ENCODE results near the gene PNO1. TPM values are rescaled to one million over a fixed set of nuclear protein-coding genes. Genes with fewer than 3 reads are reported as not detected.
"Not testable (repeated sequence)": the region's sequence is repeated elsewhere in the genome, so short reads cannot be mapped to it uniquely, and the experiment has no call there.

The PNO1 gene
- polyA plus RNA-seq (ENCODE audit: insufficient read length in 3 of 3): 10 to 100 TPM; 14.3 to 17.0 (median 16.9) TPM

DNA sequence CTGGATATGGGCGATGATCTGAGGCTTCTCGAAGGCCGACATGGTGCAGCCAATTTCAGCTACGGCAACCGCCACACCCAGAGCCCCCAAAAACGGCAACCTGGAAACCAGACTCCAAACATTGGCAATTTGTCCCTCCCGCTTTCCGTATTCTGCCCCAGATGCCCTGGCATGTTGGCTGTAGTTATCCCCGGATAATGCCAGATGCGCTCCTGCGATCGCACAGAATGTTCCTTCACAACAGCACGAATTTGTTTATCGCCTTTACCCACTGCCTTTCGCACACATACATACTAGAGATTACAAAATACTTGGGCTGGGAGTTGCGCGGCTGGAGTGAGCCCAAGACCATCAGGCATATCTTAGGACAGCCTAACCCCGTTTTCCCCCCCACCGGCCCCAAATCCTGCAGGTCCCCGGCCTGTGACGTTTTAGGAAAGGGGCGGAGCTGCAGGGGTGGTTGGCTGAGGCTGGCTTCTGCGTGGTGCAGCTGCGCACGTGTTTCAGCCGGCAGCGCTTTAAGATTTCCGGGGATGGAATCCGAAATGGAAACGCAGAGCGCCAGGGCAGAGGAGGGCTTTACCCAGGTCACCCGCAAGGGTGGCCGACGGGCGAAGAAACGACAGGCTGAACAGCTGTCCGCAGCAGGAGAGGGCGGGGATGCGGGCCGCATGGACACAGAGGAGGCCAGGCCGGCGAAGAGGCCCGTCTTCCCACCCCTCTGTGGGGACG lies at the start of gene PNO1:
Gene PNO1, plus strand, starts transcription at position 487 of the 732 bp plus-strand sequence. Its CDS starts 47 bp downstream, at position 534.
- DNase-seq (ENCODE audit: low read depth in 3 of 3, low spot score in 2 of 3): peak; percentile 95 to 98 (median 96)

DNA sequence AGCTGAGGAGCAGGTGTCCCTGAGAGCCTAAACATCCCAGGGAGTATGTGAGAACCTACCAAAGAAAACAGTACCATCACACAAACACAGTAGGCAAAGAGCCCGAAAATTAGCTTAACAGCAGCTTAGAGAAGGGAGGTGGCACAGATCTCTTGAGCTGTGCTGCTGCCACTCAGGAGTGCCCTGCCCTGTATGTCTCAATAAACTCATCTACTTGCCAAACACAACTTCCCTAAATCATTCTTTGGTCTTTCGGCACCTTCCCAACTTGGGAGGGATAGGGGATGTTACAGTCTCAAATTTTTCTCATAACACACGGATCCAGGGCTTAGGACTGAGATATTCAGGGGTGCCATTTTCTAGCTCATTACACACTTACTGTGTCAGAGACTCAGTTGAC lies 49.6 kb upstream of the PNO1 start:
- no peak for DNase-seq (ENCODE audit: low read depth in 3 of 3, low spot score in 2 of 3)

DNA sequence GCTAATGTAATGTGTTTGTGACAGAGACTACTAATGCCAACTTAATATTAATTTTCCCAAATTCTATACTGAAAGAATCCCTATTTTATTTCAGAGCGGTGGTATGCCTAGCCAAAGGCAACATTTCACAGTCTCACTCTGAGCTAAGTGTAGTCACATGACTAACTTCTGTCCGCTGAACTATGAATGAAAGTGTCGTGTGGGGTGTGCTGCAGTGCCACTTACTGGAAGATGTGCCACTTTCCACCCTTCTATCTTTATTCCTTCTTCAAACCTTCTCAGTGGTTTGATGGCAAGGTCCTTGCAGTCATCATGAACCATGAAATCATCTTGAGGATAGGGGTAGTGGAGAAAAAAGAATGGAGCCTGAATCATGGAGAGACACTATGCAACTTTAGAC lies 47.6 kb upstream of the PNO1 start:
- no peak for DNase-seq (ENCODE audit: low read depth in 3 of 3, low spot score in 2 of 3)

DNA sequence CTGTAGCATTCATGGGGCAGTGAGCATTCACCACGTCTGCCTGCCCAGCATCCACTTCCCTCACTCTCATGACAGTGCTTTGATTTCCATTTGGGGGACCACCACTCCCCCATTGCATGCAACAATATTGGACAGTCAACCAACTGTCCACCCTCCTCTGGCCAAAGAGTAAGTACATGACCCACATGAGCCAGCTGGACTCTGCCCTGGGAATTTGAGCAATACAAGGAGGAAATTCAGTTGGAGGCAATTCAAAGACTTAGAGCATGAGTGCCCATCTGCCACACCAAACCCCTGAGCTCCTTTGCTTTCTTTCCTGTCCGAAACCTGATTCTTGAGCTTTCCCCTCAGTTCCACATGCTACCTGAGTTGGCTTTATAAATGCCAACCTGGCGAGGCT lies 41.7 kb upstream of the PNO1 start:
- no peak for DNase-seq (ENCODE audit: low read depth in 3 of 3, low spot score in 2 of 3)

- not testable (repeated sequence) for DNase-seq (ENCODE audit: low read depth in 3 of 3, low spot score in 2 of 3)
These were observed 39.8 kb upstream of the PNO1 start for GRCh38 chr2:68117922-68118321.

DNA sequence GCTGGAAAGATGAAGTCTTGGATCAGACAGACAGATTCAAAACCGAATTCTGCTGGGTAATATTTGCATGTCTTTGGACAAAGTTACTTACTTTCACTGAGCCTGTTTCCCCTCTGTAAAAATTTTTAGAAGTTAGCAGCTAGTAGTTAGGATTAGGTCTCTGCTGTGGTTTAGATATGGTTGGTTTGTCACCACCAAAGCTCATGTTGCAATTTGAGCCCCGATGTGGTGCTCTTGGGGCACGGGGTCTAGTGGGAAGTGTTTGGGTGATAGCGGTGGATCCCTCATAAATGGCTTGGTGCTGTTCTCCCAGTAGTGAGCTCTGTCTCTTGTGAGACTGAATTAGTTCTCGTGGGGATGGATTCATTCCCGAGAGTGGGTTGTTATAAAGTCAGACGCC lies 38.9 kb upstream of the PNO1 start:
- DNase-seq (ENCODE audit: low read depth in 3 of 3, low spot score in 2 of 3): no peak

GRCh38 chr2:68119504-68119903 lies 38.2 kb upstream of the PNO1 start:
- DNase-seq (ENCODE audit: low read depth in 3 of 3, low spot score in 2 of 3): no peak

DNA sequence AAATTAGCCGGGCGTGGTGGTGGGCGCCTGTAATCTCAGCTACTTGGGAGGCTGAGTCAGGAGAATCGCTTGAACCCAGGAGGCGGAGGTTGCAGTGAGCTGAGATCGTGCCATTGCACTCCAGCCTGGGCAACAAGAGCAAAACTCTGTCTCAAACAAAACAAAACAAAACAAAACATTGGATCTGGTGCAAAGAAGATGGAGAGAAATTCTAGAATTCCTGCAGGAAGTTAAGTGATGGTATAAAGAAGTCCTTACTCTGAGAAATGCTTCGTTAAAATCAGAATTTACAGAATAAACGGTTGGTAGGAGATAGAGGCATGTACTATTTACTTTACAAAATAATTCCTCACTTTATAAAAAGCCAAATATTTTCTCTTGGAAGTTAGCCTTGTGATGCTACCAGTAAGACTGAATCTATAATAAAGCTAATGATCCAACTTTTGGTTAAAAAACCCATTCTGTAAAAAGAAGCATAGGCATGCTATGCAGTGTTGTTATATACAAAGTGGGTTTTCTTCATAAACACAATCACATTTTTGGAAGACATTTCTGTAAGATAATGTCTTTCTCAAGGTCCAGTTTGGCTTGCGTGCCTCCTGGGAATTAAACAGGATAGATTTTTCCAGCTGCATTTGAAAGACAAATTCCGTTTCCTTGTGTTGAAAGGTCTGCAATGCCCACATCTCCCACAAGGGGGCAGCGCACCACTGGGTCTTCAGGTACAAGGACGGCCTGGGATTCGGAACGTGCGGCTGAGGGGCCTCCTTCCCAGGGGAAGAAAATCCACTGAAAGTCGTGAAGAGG lies 35.6 kb upstream of the PNO1 start:
- peak; percentile 70 to 74 (median 72) for DNase-seq (ENCODE audit: low read depth in 3 of 3, low spot score in 2 of 3)

- no peak for DNase-seq (ENCODE audit: low read depth in 3 of 3, low spot score in 2 of 3)
These were observed 35.1 kb upstream of the PNO1 start for GRCh38 chr2:68122680-68122964.

GRCh38 chr2:68124321-68124720 lies 33.4 kb upstream of the PNO1 start:
- no peak for DNase-seq (ENCODE audit: low read depth in 3 of 3, low spot score in 2 of 3)

GRCh38 chr2:68125821-68126220 lies 31.9 kb upstream of the PNO1 start:
- DNase-seq (ENCODE audit: low read depth in 3 of 3, low spot score in 2 of 3): no peak

DNA sequence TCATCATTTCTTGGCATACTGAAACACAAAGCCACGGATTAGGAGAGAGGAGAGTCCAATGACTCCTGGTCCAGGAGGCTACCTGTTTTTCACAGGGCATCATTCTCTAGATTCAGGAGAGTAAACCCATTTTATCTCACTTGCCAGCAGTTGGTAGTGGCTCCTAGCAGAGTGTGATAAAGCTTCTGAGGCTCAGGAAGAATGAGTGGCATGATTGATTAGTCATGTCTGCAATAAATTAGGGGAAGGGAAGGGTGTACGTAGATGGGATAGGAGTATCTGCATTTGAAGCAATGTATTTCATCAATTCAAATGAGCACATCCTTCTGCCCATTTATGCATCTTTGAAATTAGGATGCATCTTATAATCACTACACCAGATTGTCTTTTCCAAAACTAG lies 31.1 kb upstream of the PNO1 start:
- no peak for DNase-seq (ENCODE audit: low read depth in 3 of 3, low spot score in 2 of 3)

DNA sequence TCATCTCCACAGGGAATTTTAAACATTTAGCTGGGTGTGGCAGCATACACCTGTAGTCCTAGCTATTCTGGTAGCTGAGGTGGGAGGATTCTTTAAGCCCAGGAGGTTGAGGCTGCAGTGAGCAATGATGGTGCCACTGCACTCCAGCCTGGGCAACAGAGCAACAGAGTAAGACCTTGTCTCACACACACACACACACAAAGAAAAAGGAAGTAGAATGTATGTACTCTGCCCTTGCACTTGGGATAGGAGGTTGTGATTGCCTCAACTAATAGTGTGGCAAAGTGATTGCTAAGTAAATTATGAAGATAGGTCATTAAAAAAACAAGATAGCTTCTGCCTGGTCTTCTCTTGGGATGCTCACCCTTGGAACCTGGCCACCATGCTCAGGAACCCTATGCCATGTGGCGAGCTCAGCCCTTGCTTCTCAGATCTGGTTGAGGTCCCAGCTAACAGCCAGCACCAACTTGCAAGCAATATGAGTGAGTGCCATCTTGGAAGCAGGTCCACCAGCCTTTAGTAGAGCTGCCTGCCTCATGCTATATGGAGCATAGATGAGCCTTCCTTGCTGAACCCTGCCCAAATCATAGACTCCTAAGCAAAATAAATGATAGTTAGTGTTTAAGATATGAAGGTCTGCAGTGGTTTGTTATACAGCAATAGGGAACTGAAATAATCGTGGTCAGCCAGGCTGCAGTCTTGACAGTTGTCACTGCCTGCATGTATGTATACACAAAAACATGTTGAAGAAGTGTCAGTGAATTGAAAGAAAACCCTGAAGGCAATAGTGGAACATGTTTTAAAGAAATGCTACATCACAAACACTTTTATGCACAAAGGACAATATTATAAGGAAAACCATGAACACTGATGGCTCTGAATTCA lies 30.1 kb upstream of the PNO1 start:
- DNase-seq (ENCODE audit: low read depth in 3 of 3, low spot score in 2 of 3): no peak

DNA sequence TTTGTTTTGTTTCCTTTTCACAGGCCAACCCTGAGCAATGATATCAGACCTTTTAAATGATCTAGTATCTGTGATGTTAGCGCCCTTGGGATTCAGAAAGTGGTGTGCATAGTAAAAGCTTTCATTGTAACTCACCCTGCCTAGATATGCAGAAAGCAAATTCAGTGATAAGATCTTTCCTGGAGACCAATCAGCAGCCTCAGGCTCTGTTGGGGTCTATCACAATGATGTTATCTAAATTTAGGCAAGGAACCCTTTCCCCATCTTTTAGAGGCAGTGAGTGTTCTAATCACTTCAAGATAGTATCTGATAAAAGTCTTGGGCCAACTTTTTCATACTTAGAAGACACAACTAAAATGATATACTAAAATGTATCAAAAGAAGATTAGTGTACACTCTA lies 23.6 kb upstream of the PNO1 start:
- DNase-seq (ENCODE audit: low read depth in 3 of 3, low spot score in 2 of 3): no peak

DNA sequence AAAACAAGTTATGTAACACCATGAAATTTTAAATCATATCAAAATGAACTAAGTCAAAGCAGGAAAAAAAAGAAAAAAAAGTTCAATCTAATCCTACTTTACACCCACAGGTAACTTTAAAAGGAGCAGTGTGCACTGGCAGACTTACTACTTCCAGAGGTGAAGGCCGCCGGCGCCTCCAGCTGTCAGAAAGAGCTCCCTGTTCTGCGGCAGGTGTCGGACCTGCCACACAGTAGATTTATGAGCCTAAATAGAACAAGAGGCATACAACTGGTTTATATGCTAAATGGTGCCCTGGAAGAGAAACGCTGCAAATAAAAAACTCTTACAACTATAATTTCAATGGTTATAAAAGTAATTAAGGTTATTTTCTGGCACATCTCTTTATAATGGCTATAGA lies 23.1 kb upstream of the PNO1 start:
- DNase-seq (ENCODE audit: low read depth in 3 of 3, low spot score in 2 of 3): no peak

DNA sequence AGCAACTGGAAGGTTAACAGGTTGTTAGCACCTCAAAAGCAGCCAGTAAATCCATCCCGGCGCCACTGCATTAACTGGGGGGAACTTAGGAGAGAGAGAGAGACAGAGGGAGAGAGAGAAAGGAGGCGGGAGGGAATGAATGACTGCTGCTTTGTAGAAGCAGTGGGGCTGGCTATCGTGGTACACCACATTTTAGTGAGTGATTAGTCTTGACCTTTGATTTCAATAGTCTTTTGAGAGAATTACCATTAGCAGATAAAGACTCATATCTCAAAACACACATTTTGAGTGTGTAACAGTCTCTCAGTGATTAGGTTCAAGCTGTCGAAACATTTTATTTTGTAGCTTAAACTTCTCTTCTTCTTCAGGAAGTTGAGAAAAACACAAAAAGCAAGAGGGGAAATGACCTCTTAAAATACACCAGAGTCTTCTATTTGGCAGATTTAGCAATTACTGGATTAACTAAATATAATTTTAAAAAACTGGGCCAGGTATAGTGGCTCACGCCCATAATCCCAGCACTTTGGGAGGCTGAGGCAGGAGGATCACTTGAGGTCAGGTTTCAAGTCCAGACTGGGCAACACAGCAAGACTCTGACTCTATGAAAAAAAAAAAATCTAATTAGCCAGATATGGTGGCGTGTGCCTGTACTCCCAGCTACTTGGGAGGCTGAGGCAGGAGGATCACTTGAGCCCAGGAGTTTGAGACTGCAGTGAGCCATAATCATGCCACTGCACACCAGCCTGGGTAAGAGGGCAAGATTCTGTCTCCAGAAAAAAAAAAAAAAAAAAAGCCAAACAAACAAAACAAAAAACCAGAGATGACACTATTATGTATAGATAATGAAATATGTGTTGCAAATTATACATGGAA lies 22.0 kb upstream of the PNO1 start:
- no peak for DNase-seq (ENCODE audit: low read depth in 3 of 3, low spot score in 2 of 3)

DNA sequence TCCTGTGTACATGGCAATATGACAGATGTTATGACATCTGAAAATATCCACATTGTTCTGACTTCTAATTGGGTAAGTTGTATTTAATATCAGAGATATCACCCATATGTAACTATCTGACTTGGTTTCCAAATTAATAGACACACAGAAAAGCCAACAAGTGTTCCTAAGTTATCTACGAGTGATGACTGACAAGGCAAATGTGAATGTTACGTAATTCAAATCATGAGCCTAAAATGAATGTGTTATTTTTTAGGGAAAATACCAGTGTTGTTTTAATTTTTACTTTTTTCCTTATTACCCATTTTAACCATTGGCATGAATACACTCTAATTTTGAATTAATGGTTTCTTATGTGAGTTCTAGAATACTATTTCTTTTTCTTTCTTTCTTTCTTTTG lies 15.8 kb upstream of the PNO1 start:
- no peak for DNase-seq (ENCODE audit: low read depth in 3 of 3, low spot score in 2 of 3)

- no peak for DNase-seq (ENCODE audit: low read depth in 3 of 3, low spot score in 2 of 3)
These were observed 6.7 kb upstream of the PNO1 start for GRCh38 chr2:68151037-68151436.

- DNase-seq (ENCODE audit: low read depth in 3 of 3, low spot score in 2 of 3): no peak
These were observed 4.9 kb upstream of the PNO1 start for GRCh38 chr2:68152681-68153347.

- DNase-seq (ENCODE audit: low read depth in 3 of 3, low spot score in 2 of 3): no peak
These were observed 2.1 kb upstream of the PNO1 start for GRCh38 chr2:68155618-68156017.
